Measurements from ENCODE around the gene CFAP99.

Gene CFAP99

GRCh38 chr4:2451821-2452785, 33.3 kb downstream of the CFAP99 start:
- no peak for DNase-seq (ENCODE audit: low spot score)
- no peak for TF ChIP-seq CTCF (IDR thresholded peaks at IDR 0.05; ENCODE audit: extremely low read depth, missing control alignments)

GRCh38 chr4:2457481-2458295, 38.9 kb downstream of the CFAP99 start:
- DNase-seq (ENCODE audit: low spot score), result no peak
- TF ChIP-seq CTCF (IDR thresholded peaks at IDR 0.05; ENCODE audit: extremely low read depth, missing control alignments), result no peak

GRCh38 chr4:2458546-2459491, 40.1 kb downstream of the CFAP99 start:
- DNase-seq (ENCODE audit: low spot score), result no peak
- TF ChIP-seq CTCF (IDR thresholded peaks at IDR 0.05; ENCODE audit: extremely low read depth, missing control alignments), result no peak

GRCh38 chr4:2459589-2460349, 41.0 kb downstream of the CFAP99 start:
- TF ChIP-seq CTCF (IDR thresholded peaks at IDR 0.05; ENCODE audit: extremely low read depth, missing control alignments), result no peak
- no peak for DNase-seq (ENCODE audit: low spot score)

- TF ChIP-seq CTCF (IDR thresholded peaks at IDR 0.05; ENCODE audit: extremely low read depth, missing control alignments), result no peak
- DNase-seq (ENCODE audit: low spot score), result no peak
Measured at GRCh38 chr4:2461246-2461960, 42.6 kb downstream of the CFAP99 start.

All from GM20000 (cell line).